IMR-90 (cell line): Measurements from ENCODE around the gene CKLF. TPM values are rescaled to one million over a fixed set of nuclear protein-coding genes. Genes with fewer than 3 reads are reported as not detected.

Source experiments
- ATAC-seq: fragments of 200-7000 bp; cut with Tn5 transposase; 2 replicates; pipeline ENCODE4 v1.9.1; 2020; ENCODE audit warnings: low read depth, mild to moderate bottlenecking, moderate library complexity
- BruUV-seq: library from RNA; stranded (reverse); fragments of 400-500 nt; replicated peaks from 2 replicates; lab custom pipeline; 2021; lab: Mats Ljungman, UMichigan
- CTCF ChIA-PET: fragments of 300-600 bp; formaldehyde crosslinking; extraction: SDS; loops from one replicate; lab custom pipeline; 2021; ENCODE audit warnings: antibody characterized with exemption; lab: Yijun Ruan, JAX
- POLR2A ChIA-PET: fragments of 300-600 bp; sonication (Branson Sonifier 250); formaldehyde crosslinking; loops from one replicate; lab custom pipeline; 2022; ENCODE audit warnings: antibody characterized with exemption; ENCODE audit not compliant: unreplicated experiment; lab: Charles Lee
- DNase-seq: peaks from one replicate; pipeline ENCODE4 v3.0.0; 2013
- H2AFZ ChIP-seq: replicated peaks from 2 replicates; pipeline ENCODE3; 2013; ENCODE audit warnings: low read length, mild to moderate bottlenecking; ENCODE audit not compliant: poor library complexity
- H2AK5ac ChIP-seq: 2 replicates; pipeline ENCODE4 v1.6.1; 2013; ENCODE audit warnings: low read depth, low read length, inconsistent platforms
- H2AK9ac ChIP-seq: replicated peaks from 2 replicates; pipeline ENCODE3; 2013; ENCODE audit warnings: mild to moderate bottlenecking, low read depth, low read length, moderate library complexity; ENCODE audit not compliant: poor library complexity
- H2BK120ac ChIP-seq: 2 replicates; pipeline ENCODE4 v1.6.1; 2013; ENCODE audit warnings: low read depth, low read length, inconsistent platforms
- H2BK15ac ChIP-seq: 3 replicates; pipeline ENCODE4 v1.6.1; 2013; ENCODE audit warnings: low read depth, low read length, inconsistent platforms
- H2BK20ac ChIP-seq: 2 replicates; pipeline ENCODE4 v1.6.1; 2013; ENCODE audit warnings: low read depth, mild to moderate bottlenecking, inconsistent platforms, low read length, moderate library complexity
- H2BK5ac ChIP-seq: 2 replicates; pipeline ENCODE4 v1.6.1; 2013; ENCODE audit warnings: mild to moderate bottlenecking, low read depth, low read length, inconsistent platforms; ENCODE audit not compliant: poor library complexity, severe bottlenecking
- H3K14ac ChIP-seq: replicated peaks from 2 replicates; pipeline ENCODE4 v1.6.1; 2013; ENCODE audit warnings: low read depth, low read length, inconsistent platforms
- H3K18ac ChIP-seq: 2 replicates; pipeline ENCODE4 v1.6.1; 2013; ENCODE audit warnings: low read depth, low read length, control low read depth
- H3K23ac ChIP-seq: 2 replicates; pipeline ENCODE4 v1.6.1; 2013; ENCODE audit warnings: low read depth, low read length, inconsistent platforms
- H3K27ac ChIP-seq: 2 replicates; pipeline ENCODE4 v1.5.1; 2013; ENCODE audit warnings: mild to moderate bottlenecking, control low read depth, low read length; ENCODE audit not compliant: insufficient read depth
- H3K27me3 ChIP-seq: 2 replicates; pipeline ENCODE4 v1.6.1; 2013; ENCODE audit warnings: low read length; ENCODE audit not compliant: control insufficient read depth, insufficient read depth
- H3K36me3 ChIP-seq: 2 replicates; pipeline ENCODE4 v1.6.1; 2013; ENCODE audit warnings: low read length, mixed read lengths; ENCODE audit not compliant: control insufficient read depth, insufficient read depth
- H3K4ac ChIP-seq: 2 replicates; pipeline ENCODE4 v1.6.1; 2013; ENCODE audit warnings: low read depth, low read length, inconsistent platforms
- H3K4me1 ChIP-seq: 2 replicates; pipeline ENCODE4 v1.6.1; 2013; ENCODE audit warnings: low read length, mixed read lengths; ENCODE audit not compliant: control insufficient read depth, insufficient read depth
- H3K4me2 ChIP-seq: 2 replicates; pipeline ENCODE4 v1.6.1; 2013; ENCODE audit warnings: low read depth, mild to moderate bottlenecking, control low read depth, low read length, moderate library complexity
- H3K4me3 ChIP-seq: 2 replicates; pipeline ENCODE4 v1.5.1; 2013; ENCODE audit warnings: low read depth, mild to moderate bottlenecking, control low read depth, low read length, moderate library complexity; ENCODE audit not compliant: insufficient read depth
- H3K56ac ChIP-seq: 2 replicates; pipeline ENCODE4 v1.6.1; 2013; ENCODE audit warnings: low read length, inconsistent platforms; ENCODE audit not compliant: insufficient read depth; ENCODE audit errors: extremely low read depth
- H3K79me1 ChIP-seq, 2 experiments: 2 replicates each; pipeline ENCODE4 v1.6.1; 2013; ENCODE audit warnings: low read length in 2 of 2, inconsistent platforms in 1 of 2, low read depth in 1 of 2
- H3K9ac ChIP-seq: 2 replicates; pipeline ENCODE4 v1.6.1; 2013; ENCODE audit warnings: low read depth, low read length, control low read depth
- H3K9me1 ChIP-seq: 2 replicates; pipeline ENCODE4 v1.6.1; 2013; ENCODE audit warnings: low read length, inconsistent platforms; ENCODE audit not compliant: insufficient read depth
- H3K9me3 ChIP-seq: 2 replicates; pipeline ENCODE4 v1.6.1; 2013; ENCODE audit warnings: low read length; ENCODE audit not compliant: control insufficient read depth, insufficient read depth
- H4K20me1 ChIP-seq: 2 replicates; pipeline ENCODE4 v1.6.1; 2013; ENCODE audit warnings: low read length, inconsistent platforms; ENCODE audit not compliant: insufficient read depth
- H4K5ac ChIP-seq: 2 replicates; pipeline ENCODE4 v1.6.1; 2013; ENCODE audit warnings: mild to moderate bottlenecking, low read depth, low read length, control low read depth
- H4K8ac ChIP-seq, 2 experiments: 2 replicates each; pipeline ENCODE4 v1.6.1; 2013; ENCODE audit warnings: low read depth in 2 of 2, low read length in 2 of 2, control low read depth in 1 of 2, inconsistent platforms in 1 of 2
- H4K91ac ChIP-seq: 2 replicates; pipeline ENCODE4 v1.6.1; 2013; ENCODE audit warnings: low read depth, low read length, inconsistent platforms; ENCODE audit not compliant: insufficient read depth
- BHLHE40 ChIP-seq: fragments of 150-350 bp; IDR thresholded peaks from 2 replicates; pipeline ENCODE4 v1.6.1; 2016; ENCODE audit warnings: mild to moderate bottlenecking, low read depth, low read length
- CEBPB ChIP-seq: IDR thresholded peaks from 2 replicates; pipeline ENCODE4 v1.6.1; 2012; ENCODE audit warnings: low read depth, low read length, improper control_type of control experiment
- CHD1 ChIP-seq: IDR thresholded peaks from 2 replicates; pipeline ENCODE4 v1.6.1; 2012; ENCODE audit warnings: low read depth, low read length, improper control_type of control experiment
- CTCF ChIP-seq: conservative IDR thresholded peaks from 2 replicates; pipeline ENCODE4 v1.5.1; 2012; ENCODE audit warnings: mild to moderate bottlenecking, low read depth, low read length, improper control_type of control experiment
- ELK1 ChIP-seq: fragments of 150-350 bp; IDR thresholded peaks from 2 replicates; pipeline ENCODE4 v1.6.1; 2016; ENCODE audit warnings: low read depth, mild to moderate bottlenecking, low read length, moderate library complexity, borderline replicate concordance
- MAFK ChIP-seq: IDR thresholded peaks from 2 replicates; pipeline ENCODE4 v1.6.1; 2012; ENCODE audit warnings: low read depth, low read length, improper control_type of control experiment
- MAZ ChIP-seq: IDR thresholded peaks from 2 replicates; pipeline ENCODE4 v1.6.1; 2012; ENCODE audit warnings: low read depth, mild to moderate bottlenecking, low read length, improper control_type of control experiment, moderate library complexity, borderline replicate concordance
- POLR2A ChIP-seq: IDR thresholded peaks from 2 replicates; pipeline ENCODE4 v1.6.1; 2012; ENCODE audit warnings: mild to moderate bottlenecking, low read depth, low read length
- RAD21 ChIP-seq: IDR thresholded peaks from 2 replicates; pipeline ENCODE4 v1.6.1; 2012; ENCODE audit warnings: low read length, improper control_type of control experiment
- RFX5 ChIP-seq: IDR thresholded peaks from 2 replicates; pipeline ENCODE4 v1.8.0; 2012; ENCODE audit warnings: low read depth, mild to moderate bottlenecking, low read length, moderate library complexity
- WGBS, 2 experiments: methylation state at CpG; one replicate each; pipeline versions ENCODE4 v1.1.5 to v1.1.7; 2013; ENCODE audit warnings: missing lambda C conversion rate in 2 of 2; ENCODE audit not compliant: insufficient read length in 1 of 2; ENCODE audit errors: extremely low coverage in 2 of 2; 5-methylcytosine and 5-hydroxymethylcytosine counted together
- dilution Hi-C: fragments of 300-500 bp; cut with HindIII; formaldehyde crosslinking; loops from one replicate; pipeline ENCODE4 v1.14.3; 2018; ENCODE audit warnings: low sequenced_read_pairs; ENCODE audit not compliant: unreplicated experiment
- in situ Hi-C: fragments of 300-500 bp; cut with MboI; formaldehyde crosslinking; loops from 3 replicates; pipeline ENCODE4 v1.14.3; 2019; ENCODE audit warnings: low sequenced_read_pairs, inconsistent platforms, mixed read lengths
- intact Hi-C: fragments of 100-400 bp; cut with micrococcal nuclease; formaldehyde crosslinking; loops from 2 replicates; pipeline ENCODE4 v1.10.0; 2022
- polyA plus RNA-seq, 3 experiments: library from polyadenylated mRNA; depleted of rRNA; stranded (reverse); fragments of >200 nt; gene quantifications; 2 replicates each; pipeline ENCODE4 v1.2.3, GENCODE V29; 2012; ENCODE audit warnings: low replicate concordance in 1 of 3
- total RNA-seq: library from RNA; depleted of rRNA; stranded (reverse); fragments of >200 nt; gene quantifications from 2 replicates; pipeline ENCODE4 v1.2.3, GENCODE V29; 2012

Gene CKLF
- total and polyA plus RNA-seq, 2 of the 4 experiments (the other 2 are of a cell fraction) = 60.8 to 92.2 TPM

DNA sequence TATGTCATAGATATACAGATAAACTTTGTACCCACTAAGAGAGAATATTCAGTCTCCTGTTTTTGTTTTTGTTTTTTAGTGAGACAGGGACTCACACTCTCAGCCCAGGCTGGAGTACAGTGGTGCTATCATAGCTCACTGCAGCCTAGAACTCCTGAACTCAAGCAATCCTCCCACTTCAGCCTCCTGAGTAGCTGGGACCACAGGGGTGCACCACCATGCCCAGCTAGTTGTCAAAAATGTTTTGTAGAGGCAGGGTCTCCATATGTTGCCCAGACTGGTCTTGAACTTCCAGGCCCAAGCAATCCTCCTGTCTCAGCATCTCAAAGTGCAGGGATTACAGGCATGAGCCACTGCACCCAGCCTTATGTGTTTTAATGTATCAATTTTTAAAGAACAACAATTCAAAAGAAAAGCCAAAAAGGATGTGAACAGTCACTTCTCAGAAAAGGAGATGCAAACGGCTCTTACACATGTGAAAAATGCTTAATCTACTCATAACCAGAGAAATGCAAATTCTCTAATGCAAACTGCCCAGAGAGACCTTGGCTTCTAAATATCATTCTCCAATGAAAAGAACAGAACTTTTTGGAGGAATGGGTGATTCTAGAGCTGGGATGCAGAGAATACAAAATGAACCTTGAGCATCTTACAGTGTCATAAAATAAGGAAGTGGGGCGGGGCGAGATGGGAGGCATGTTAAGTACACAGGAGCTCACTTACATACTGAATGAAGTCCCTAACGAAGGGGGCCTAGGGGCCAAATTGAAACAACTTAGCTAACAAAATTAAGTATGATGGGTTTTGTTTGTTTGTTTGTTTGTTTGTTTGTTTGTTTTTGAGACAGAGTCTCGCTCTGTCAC is 44.8 kb downstream of the CKLF start (continued):
- no peak for TF ChIP-seq CTCF

- dilution Hi-C loops (no loop called here), intact Hi-C loops (no loop called here), in situ Hi-C loops (no loop called here)
- WGBS, 2 experiments = no CpG with 5 or more reads among the region's 3 CpGs
- Histone ChIP-seq H3K23ac (no peak overlapping the region; the same call in 1 of the 2 replicates), H3K27me3 (peaks cover 20% of the 10 kb centered on the region), H3K4me3 (no peak overlapping the region), H2BK20ac (no peak overlapping the region), H3K18ac (no peak overlapping the region), H2BK5ac (no peak overlapping the region), H3K79me1 (no peaks in the 10 kb centered on the region), H4K20me1 (no peaks in the 10 kb centered on the region), H3K9me1 (no peaks in the 10 kb centered on the region), H3K4me2 (no peak overlapping the region), H2AFZ (no peak overlapping the region), H4K5ac (no peak overlapping the region), H4K8ac (no peak overlapping the region), H3K4ac (no peak overlapping the region), H3K14ac (no peak overlapping the region), H3K27ac (no peak overlapping the region), H2BK15ac (no peak overlapping the region), H3K4me1 (no peaks in the 10 kb centered on the region), H3K56ac (no peak overlapping the region), H2AK5ac (no peak overlapping the region), H2AK9ac (no peak overlapping the region), H3K36me3 (no peaks in the 10 kb centered on the region), H3K9ac (no peak overlapping the region), H4K91ac (no peak overlapping the region), H3K9me3 (peaks cover 13% of the 10 kb centered on the region), H2BK120ac (no peak overlapping the region)
- ChIA-PET CTCF (interaction anchor here (0.8 kb wide), 1 partner anchor 83 kb away, joined by 4 read pairs; no protein-coding TSS in a partner anchor), POLR2A (no interaction called here)
- no TSS peak for BruUV-seq
- DNase-seq (no peak), ATAC-seq (no peak)
- TF ChIP-seq RFX5 (no peak), CTCF (no peak), MAFK (no peak), CEBPB (no peak), MAZ (no peak), POLR2A (no peak), BHLHE40 (no peak), ELK1 (no peak), CHD1 (no peak), RAD21 (no peak)
Observed at GRCh38 chr16:66598111-66598510, 45.7 kb downstream of the CKLF start.
